Tongue (tissue), 2 donors: ENCODE results near the gene HIF1AN. TPM values are rescaled to one million over a fixed set of nuclear protein-coding genes. Genes with fewer than 3 reads are reported as not detected.
A peak's percentile ranks its signal among the peaks of the same experiment; 100 is the strongest.

Source experiments
- DNase-seq: peaks from one replicate; pipeline ENCODE4 v3.0.0-alpha.2; 2015
- total RNA-seq: library from RNA; depleted of rRNA; stranded (reverse); fragments of >200 nt; gene quantifications from one replicate; pipeline ENCODE4 v1.2.3, GENCODE V29; 2014

Gene HIF1AN
- 16.8 TPM for total RNA-seq

DNA sequence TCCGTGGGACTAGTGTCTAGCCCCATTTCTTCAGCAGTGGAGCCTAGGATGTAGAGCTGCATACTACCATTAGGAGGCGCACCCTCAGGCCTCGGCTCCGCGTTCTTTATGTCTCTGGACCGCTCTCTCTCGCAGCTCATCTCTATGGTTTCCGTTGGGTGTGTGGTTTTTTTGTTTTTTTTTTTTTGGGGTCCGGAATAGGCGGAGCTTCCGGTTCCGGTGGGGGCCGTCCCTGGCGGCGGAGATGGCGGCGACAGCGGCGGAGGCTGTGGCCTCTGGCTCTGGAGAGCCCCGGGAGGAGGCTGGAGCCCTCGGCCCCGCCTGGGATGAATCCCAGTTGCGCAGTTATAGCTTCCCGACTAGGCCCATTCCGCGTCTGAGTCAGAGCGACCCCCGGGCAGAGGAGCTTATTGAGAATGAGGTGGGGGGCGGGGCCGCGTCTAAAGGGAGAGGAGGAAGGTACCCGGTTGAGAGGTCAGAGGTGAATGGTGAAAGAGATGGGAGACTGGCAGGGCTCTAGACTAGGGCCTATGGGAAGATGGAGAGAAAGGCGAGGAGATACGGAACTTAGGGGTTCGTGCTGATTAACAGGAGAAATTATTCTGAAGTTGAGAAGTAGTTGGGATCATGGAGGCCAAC lies at the start of gene HIF1AN:
TSS of gene HIF1AN (plus strand) at position 229 of the 639 bp plus-strand sequence. CDS start at position 245, 16 bp downstream.
- peak; percentile 98 for DNase-seq

DNA sequence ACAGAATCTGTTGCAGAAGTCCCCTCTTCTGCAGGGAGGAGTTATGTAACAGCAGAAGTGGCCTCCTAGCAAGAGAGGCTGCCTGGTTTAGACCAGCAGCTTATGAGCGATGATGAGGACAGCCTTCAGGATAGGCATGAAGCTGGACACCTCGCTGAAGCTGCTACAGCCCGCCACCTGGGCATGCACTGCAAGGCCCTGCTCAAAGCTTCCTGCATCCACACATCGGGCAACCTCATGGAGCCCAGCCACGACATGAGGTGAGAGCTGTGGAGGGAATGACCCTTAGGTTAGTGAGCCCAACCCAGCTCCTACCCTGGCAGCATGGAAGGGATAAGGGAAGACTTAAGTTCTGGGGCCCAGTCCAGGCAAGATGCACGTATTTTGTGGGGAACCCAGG lies 48.2 kb upstream of the HIF1AN start:
- no peak for DNase-seq

GRCh38 chr10:100489396-100489795 lies 46.3 kb upstream of the HIF1AN start:
- no peak for DNase-seq

- DNase-seq: no peak
Measured at GRCh38 chr10:100490531-100490930, 45.2 kb upstream of the HIF1AN start.

DNA sequence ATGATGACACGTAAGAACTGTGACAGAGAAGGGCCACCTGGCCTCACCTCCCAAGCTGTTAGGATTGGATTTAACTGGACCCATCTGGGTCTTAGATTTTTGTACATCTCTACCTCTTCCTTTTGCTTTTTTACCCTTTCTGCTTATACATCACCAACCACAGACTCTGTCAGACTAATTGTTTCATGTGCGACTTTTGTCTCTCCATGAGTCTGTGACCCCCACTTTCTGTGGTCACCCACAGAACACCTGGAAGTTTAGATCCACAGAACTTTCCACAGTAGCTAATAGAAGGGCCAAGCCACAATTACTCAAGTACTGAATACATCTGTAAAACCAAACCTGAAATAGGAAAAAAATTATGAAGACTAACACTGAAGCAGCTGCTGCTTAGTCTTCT lies 39.2 kb upstream of the HIF1AN start:
- no peak for DNase-seq

DNA sequence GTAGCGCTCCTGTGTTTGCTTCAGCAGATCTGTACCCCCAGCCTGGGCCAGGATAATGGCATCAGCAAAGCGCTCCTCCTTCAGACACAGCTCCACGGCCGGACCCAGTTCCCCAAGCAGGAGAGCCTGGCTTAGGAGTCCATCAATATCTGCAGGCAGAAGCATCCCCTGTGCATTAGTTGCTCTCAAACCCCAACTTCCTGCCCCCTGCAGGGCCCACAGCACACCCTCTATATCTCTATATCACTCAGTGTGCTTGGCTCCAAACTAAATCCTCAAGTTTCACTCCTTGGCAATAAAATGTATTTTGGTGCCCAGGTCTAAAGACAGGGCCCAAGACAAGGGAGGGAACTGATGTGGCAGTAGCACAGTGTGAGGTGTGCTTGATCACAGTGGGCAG lies 37.7 kb upstream of the HIF1AN start:
- DNase-seq: no peak

GRCh38 chr10:100501423-100501822 lies 34.3 kb upstream of the HIF1AN start:
- DNase-seq: no peak

DNA sequence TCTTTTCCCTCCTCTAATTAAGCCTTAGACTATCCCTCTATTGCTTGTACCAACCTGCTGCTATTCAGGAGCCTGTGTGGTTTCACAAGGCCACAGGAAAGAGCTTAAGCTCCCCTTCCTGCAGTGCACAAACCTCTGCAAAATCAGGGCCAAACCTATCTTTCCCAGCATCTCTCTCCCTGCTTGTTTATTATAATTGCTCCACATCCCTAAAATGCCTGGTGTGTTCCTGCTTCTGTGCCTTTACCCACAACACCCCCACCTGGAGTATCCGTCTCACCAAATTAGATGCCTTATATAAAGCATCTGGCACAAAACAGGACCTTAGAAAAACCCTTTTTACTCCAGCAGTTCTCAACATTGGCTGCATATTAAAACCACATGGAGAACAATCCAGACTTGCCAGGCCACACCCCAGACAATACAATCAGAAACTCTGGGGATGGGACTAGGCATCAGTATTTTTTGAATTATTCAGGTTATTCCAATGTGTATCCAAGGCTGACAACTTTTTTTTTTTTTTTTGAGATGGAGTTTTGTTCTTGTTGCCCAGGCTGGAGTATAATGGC lies 32.7 kb upstream of the HIF1AN start:
- no peak for DNase-seq

GRCh38 chr10:100504096-100504495 lies 31.6 kb upstream of the HIF1AN start:
- DNase-seq: no peak

DNA sequence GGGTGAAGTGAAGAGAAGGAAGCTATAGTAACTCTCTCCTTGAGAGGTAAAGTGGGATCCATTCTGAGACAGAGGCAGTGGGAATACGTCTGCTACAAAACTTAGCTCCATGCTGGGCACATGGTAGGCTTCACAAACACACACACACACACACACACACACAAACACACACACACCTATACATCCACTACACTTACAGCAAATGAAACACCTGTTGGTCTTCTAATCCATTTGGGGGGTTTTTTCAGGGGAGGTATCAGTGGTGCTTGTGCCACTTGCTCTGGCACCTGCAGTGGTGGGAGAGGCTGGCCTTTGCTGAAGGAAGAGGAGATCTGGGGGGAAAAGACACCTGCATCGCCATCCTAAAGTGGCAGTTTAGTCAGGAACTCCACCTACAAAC lies 30.6 kb upstream of the HIF1AN start:
- no peak for DNase-seq

GRCh38 chr10:100506596-100507356 lies 29.0 kb upstream of the HIF1AN start:
- no peak for DNase-seq

GRCh38 chr10:100507357-100507732 lies 28.4 kb upstream of the HIF1AN start:
- DNase-seq: no peak

DNA sequence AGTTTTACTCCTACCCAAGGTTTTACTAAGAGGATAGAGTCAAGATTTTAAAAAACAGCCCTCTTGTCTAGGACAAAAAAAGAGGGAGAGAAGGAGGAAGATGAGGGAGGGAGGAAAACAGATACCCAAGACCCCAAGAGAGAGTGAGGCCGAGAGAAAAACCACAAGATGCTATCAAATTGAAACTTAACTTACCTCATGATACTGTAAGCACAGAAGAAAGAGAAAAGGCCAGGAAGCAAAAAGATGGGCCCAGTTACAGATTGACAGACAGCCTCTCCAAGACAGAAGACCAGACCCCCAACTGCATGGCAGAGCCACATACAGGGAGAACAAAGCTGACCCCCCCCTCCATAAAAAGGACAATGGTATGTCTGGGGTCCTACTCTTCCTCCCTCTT lies 27.5 kb upstream of the HIF1AN start:
- DNase-seq: no peak

DNA sequence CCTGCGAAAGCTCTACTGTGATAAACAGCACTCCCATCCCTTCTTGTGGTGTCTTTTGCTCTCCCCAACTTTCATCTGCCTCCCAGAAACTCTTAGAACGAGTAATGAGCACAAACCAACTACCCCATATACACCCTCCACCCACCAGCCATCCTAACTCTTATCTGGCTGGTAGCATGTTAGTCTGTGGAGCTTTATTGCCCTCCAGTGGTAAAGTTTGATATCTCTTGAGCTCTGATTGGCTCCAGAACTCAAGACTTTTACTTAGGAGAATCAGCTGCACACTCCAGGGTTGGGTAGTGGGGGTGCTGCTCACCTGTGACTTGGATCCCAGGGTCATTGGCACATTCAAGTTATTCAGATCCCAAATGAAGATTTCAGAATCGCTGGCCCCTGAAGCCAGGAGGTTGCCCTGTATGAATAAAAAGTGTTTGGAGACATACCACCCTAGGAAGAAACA lies 27.0 kb upstream of the HIF1AN start:
- peak; percentile 38 for DNase-seq

DNA sequence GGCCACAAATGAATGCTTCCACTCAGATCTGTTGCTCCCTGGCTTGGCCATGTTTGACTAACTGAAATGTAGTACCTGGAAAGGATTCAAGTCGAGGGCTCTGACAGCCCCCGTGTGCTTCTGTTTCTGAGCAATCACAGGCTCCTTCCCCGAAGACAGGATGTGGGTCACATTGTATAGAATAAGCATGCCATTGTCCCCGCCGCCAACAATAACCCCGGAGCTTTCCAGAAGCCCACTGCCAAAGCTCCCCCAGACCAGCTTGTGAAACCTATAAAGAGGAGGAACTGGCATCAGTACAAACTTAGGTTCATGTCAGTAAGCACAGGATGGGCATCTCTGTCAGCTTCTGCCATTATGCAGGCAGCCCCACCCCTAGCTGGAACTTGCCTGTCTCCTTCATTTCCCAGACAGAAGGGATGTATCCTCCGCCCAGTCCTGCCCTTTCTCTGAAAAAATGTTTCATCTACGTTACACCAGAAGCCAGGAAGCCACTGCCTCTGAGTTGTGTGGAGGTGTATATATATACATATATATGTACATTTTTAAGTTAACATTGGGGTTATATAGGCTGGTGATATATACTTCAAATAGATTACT lies 26.4 kb upstream of the HIF1AN start:
- DNase-seq: peak; percentile 10

- no peak for DNase-seq
Measured at GRCh38 chr10:100510533-100511308, 25.0 kb upstream of the HIF1AN start.

- no peak for DNase-seq
Measured at GRCh38 chr10:100515612-100516011, 20.1 kb upstream of the HIF1AN start.

DNA sequence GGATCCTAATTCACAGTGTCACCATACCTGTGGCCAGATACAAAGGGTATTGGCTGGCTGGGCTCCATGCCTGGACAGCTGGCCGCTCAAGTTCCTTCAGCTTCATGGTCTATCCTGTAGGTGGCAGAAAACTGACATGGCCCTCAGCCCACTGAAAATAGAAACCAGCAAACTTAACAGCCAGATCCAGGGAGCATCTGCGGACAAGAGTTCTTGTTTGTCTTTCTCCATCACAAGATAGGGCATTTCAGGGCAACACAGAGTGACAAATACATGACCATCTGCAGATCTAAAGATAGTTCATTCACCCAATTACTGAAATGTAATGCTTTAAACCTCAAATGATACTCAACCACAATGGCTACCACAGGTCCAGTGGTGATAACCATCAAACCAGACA lies 18.9 kb upstream of the HIF1AN start:
- DNase-seq: no peak

DNA sequence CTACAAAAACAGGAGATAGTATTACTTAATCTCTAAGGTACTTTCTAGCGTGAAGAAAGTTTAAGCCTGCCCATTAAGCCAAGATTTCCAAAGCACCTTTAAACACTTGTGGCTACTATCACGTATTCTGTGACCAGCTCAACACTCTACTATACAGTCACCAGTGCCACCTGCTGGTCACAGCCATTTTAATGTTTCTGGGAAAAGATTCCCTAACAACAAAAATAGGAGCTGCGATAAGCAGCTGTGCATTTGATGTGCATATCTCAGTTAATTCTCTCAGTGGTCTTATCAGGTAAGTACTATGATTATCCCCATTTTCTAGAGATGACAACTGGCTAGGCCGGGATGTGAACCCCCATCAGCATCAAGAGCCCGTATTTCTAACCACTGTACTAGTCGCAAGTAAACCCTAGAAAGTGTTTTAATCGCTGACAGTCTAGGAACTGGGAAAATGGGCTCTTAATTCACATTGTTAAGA lies 16.9 kb upstream of the HIF1AN start:
- peak; percentile 77 for DNase-seq

DNA sequence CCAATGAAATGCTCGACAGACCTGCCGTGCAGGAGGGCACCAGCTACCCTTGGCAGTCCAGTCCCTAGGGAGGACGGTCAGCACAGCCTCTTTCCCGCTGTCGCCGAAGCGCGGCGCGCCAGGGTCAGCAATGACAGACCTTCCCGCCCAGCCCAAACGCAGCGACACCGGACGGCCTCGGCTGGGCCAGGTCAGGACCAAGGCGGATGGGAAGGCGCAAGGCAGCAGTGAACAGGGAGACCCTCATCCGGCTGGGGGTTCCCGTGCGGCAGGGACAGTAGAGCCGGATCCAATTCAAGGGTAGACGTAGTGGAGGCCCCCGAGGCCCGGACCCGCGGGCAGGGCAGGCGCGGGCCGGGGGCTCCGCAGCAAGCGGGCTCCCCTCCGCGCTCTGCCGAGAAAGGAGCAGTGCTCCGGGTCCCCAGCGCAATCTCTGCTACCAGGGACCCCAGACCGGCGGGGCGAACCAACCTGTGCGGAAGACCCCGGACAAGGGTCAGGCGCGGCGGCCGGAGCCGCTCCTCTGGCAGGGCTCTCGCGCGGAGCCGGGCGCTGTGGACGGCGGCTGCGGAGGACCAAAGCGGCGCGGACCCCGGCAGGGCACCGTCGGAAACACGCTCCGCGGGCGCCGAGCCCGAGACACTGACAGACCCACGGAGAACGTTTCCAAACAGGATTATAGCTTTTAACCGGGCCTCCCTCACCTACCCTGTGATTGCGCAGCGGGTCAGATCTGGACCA lies 16.3 kb upstream of the HIF1AN start, which contains the start of gene SEC31B:
TSS of gene SEC31B (minus strand) at position 551 of the 741 bp plus-strand sequence. CDS start 2,909 bp downstream, outside the sequence.
- peak; percentile 21 for DNase-seq

GRCh38 chr10:100520811-100521210 lies 14.9 kb upstream of the HIF1AN start:
- DNase-seq: no peak
